Esophagus squamous epithelium (tissue), 5 donors: ENCODE data around the gene E2F2. TPM values are rescaled to one million over a fixed set of nuclear protein-coding genes. Genes with fewer than 3 reads are reported as not detected.

Source experiments
- DNase-seq: peaks from one replicate; lab custom pipeline; 2025; lab: John Stamatoyannopoulos, UW
- H3K27ac ChIP-seq, 4 donors: fragments of 200-600 bp; sonication (generic); one replicate each; pipeline ENCODE4 v1.5.1; 2016 to 2019; ENCODE audit warnings: mild to moderate bottlenecking in 1 of 4
- H3K27me3 ChIP-seq, 4 donors: fragments of 200-600 bp; sonication (generic); 1 replicate in 3 of 4; 2 replicates in 1 of 4; pipeline versions ENCODE4 v1.5.1 to v1.6.0; 2017 to 2021; ENCODE audit warnings: antibody characterized with exemption in 1 of 4
- H3K36me3 ChIP-seq, 3 donors: fragments of 200-600 bp; sonication (generic); one replicate each; pipeline ENCODE4 v1.5.1; 2016 to 2019
- H3K4me1 ChIP-seq, 3 donors: fragments of 200-600 bp; sonication (generic); one replicate each; pipeline ENCODE4 v1.5.1; 2017 to 2019
- H3K4me3 ChIP-seq, 4 donors: fragments of 200-600 bp; sonication (generic); 1 replicate in 3 of 4; 2 replicates in 1 of 4; pipeline ENCODE4 v1.5.1; 2016 to 2019; ENCODE audit warnings: mild to moderate bottlenecking in 2 of 4, moderate library complexity in 1 of 4
- H3K9me3 ChIP-seq, 3 donors: fragments of 200-600 bp; sonication (generic); one replicate each; pipeline ENCODE4 v1.5.1; 2016 to 2019
- POLR2A ChIP-seq, 4 donors: fragments of 450-650 bp; IDR thresholded peaks; one replicate each; pipeline ENCODE4 v1.6.1; 2017; ENCODE audit warnings: antibody characterized with exemption in 4 of 4, mild to moderate bottlenecking in 4 of 4, moderate library complexity in 3 of 4
- WGBS, 2 donors: methylation state at CpG; one replicate each; pipeline ENCODE4 v1.1.5; 2018; 5-methylcytosine and 5-hydroxymethylcytosine counted together
- intact Hi-C: fragments of 100-400 bp; cut with DNase I; formaldehyde crosslinking; loops from one replicate; pipeline ENCODE4 v1.15.0; 2022
- total RNA-seq, 4 donors: library from RNA; depleted of rRNA; stranded (reverse); fragments of >200 nt; gene quantifications; one replicate each; pipeline ENCODE4 v1.1.0, GENCODE V29; 2016
- TF ChIP-seq, protein P1 (sequence below), 6 experiments: fragments of 450-650 bp in 4 of 6; fragments of 200-600 bp in 2 of 6; sonication (generic) in 2 of 6; IDR thresholded peaks; one replicate each; pipeline ENCODE4 v1.5.1; 2016 to 2019; ENCODE audit warnings: antibody characterized with exemption in 6 of 6, mild to moderate bottlenecking in 4 of 6, moderate library complexity in 4 of 6
- donor health status: DM: yes; HTN: yes; CAD: no.

Gene E2F2
- total RNA-seq, 4 donors from 2014 or later, result 10.1 to 16.9 (median 11.8) TPM

DNA sequence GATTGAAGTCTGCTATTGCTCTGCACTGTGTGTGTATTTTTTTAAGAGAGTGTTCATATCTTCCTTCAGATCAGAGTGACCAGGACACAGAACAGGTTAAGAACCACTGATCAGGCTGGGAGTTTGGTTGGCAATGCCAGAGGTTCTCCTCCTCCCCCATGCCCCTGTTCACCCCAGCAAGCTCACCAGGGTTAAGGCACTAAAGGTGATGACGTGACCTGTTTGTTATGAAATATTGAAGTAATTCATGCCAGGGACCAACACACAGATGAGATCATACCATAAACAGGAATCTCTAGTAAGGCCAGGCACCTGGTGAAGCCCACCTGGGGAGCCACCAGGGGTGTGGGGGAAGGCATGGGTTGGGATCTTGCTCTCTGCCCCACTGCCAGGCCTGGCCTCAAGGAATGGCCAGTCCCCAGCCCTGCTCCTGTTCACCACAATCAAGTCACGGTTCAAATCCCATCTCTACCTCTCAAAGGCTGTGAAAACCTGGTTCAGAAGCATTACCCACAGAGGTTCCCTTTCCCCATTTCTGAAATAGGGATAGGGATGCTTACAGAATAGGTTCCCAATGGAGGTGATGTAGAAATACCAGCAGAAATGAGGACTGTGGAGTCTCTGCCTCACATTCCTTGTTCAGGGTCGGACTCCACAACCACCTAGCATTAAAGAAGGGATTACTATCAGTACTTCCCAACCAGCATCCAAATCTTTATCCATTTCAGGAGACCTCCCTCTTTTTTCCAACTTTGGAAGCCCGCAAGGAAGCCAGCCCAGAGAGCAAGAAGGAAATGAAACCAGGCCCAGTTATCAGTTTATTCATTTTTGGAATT, 25.8 kb upstream of the E2F2 start:
- peaks cover 32 to 79% (median 61%) of the 10 kb centered on the region in 3 donors for H3K4me1 ChIP-seq
- no peaks in the 10 kb centered on the region for H3K9me3 ChIP-seq
- peak overlapping the region; percentile 63 to 82 (median 74) for H3K4me3 ChIP-seq
- no peaks in the 10 kb centered on the region for H3K36me3 ChIP-seq
- 54 to 75% methylated on average over 3 to 4 of the region's 4 CpGs for WGBS, 2 donors
- TF ChIP-seq POLR2A (IDR thresholded peaks at IDR 0.05), result no peak
- TF ChIP-seq, protein P1, sequence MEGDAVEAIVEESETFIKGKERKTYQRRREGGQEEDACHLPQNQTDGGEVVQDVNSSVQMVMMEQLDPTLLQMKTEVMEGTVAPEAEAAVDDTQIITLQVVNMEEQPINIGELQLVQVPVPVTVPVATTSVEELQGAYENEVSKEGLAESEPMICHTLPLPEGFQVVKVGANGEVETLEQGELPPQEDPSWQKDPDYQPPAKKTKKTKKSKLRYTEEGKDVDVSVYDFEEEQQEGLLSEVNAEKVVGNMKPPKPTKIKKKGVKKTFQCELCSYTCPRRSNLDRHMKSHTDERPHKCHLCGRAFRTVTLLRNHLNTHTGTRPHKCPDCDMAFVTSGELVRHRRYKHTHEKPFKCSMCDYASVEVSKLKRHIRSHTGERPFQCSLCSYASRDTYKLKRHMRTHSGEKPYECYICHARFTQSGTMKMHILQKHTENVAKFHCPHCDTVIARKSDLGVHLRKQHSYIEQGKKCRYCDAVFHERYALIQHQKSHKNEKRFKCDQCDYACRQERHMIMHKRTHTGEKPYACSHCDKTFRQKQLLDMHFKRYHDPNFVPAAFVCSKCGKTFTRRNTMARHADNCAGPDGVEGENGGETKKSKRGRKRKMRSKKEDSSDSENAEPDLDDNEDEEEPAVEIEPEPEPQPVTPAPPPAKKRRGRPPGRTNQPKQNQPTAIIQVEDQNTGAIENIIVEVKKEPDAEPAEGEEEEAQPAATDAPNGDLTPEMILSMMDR (IDR thresholded peaks at IDR 0.05), result no peak
- H3K27me3 ChIP-seq, result no peaks in the 10 kb centered on the region
- DNase-seq, result no peak
- intact Hi-C loops, result no loop called here
- peak overlapping the region; percentile 88 to 93 (median 92) for H3K27ac ChIP-seq

DNA sequence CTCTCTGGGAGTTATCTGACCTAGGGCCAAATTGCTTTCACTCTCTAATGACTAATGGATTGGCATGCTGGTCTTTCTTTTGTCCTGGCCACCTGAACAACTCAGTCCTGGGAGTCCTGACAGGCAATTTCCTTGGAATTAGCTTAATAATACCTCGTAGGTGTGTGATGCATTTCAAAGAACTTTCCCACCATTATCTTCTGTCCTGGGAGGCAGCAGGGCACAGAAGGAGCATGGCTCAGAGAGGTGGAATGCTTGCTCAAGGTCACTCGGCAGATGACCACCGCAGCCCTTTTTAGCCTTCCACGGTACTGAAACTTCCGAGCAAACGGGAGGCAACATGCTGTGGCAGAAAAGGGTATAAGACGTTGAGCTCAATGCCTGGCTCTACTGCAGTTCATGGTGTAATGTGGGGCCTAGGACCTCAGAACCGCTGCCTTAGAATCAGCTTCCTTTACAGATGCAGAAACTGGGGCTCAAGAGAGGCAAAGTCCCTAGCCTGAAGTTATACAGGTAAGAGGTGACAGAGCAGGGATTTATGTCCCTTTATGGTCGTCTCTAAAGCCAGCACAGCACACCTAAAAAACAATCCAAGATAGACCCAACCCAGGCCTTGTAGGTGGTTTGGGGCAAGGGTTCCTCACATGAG, 25.1 kb upstream of the E2F2 start:
- H3K4me1 ChIP-seq, result peaks cover 26 to 71% (median 54%) of the 10 kb centered on the region in 3 donors

DNA sequence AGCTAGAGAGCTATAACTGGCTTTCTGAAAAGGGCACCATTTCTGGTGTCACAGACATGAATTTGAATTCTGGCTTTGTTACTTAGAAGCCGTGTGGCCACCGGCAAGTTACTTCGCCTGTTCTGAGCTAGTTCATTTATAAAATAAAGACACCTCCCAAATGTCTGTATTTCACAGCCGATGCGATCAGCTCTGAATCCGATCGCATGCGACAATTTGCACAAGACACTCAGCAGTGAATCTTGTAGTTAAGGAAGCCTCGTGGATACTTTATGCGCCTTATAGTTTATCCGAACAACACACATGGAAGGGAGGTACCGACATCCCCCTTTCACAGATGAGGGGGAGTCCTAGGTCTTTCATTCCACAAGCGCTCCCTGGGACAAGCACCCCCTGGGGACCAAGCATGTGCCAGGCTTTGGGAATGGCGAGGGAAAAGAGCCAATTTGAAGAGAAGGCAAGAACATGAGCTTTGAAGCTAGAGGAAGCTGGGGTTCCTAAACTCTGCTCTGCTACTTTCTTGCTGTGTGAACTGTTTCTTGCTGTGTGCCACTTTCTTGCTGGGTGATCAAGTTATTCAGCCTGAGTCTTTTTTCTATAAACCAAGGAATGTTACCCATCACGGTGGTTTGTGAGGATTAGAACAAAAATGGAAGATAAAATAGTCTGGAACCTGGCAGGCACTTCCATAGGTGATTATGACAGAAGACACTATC, 24.4 kb upstream of the E2F2 start:
- 12 to 15% methylated on average over 8 to 15 of the region's 15 CpGs for WGBS, 2 donors
- Histone ChIP-seq H3K27me3 (no peaks in the 10 kb centered on the region), H3K9me3 (no peaks in the 10 kb centered on the region), H3K4me3 (peak overlapping the region; percentile 42 to 82 (median 74)), H3K36me3 (no peaks in the 10 kb centered on the region), H3K4me1 (peaks cover 24 to 64% (median 47%) of the 10 kb centered on the region in 3 donors), H3K27ac (peak overlapping the region; percentile 88 to 93 (median 92))
- intact Hi-C loops, result no loop called here
- DNase-seq, result no peak
- TF ChIP-seq POLR2A (IDR thresholded peaks at IDR 0.05), result no peak
- TF ChIP-seq, protein P1 (IDR thresholded peaks at IDR 0.05), result peak in 1 of 6 experiments; percentile 15

More for the DNA sequence above, 25.1 kb upstream of the E2F2 start:
- Histone ChIP-seq H3K27ac (peak overlapping the region; percentile 88 to 93 (median 92)), H3K9me3 (no peaks in the 10 kb centered on the region), H3K36me3 (no peaks in the 10 kb centered on the region), H3K4me3 (peak overlapping the region in 3 of 4 donors; percentile 72 to 82 (median 75)), H3K27me3 (no peaks in the 10 kb centered on the region)
- 40 to 44% methylated on average over 5 to 6 of the region's 9 CpGs for WGBS, 2 donors
- intact Hi-C loops, result no loop called here
- no peak for DNase-seq
- TF ChIP-seq, protein P1 (IDR thresholded peaks at IDR 0.05), result no peak
- no peak for TF ChIP-seq POLR2A (IDR thresholded peaks at IDR 0.05)

GRCh38 chr1:23554481-23555269, 23.6 kb upstream of the E2F2 start:
- H3K4me1 ChIP-seq, result peaks cover 24 to 57% (median 41%) of the 10 kb centered on the region in 3 donors
- intact Hi-C loops, result no loop called here
- DNase-seq, result no peak

More at GRCh38 chr1:23554481-23555269, 23.6 kb upstream of the E2F2 start:
- Histone ChIP-seq H3K27me3 (no peaks in the 10 kb centered on the region), H3K36me3 (no peaks in the 10 kb centered on the region), H3K4me3 (peak overlapping the region; percentile 42 to 82 (median 74)), H3K27ac (peak overlapping the region; percentile 88 to 93 (median 92)), H3K9me3 (no peaks in the 10 kb centered on the region)
- 0 to 1% methylated on average over 8 to 17 of the region's 81 CpGs for WGBS, 2 donors
- TF ChIP-seq POLR2A (IDR thresholded peaks at IDR 0.05), result peak in 3 of 4 donors; percentile 78 to 91 (median 81)
- TF ChIP-seq, protein P1 (IDR thresholded peaks at IDR 0.05), result peak in 2 of 6 experiments; percentile 17 to 19
